Pons (tissue), 1 donor: ENCODE measurements around the gene HDHD3.
"Not testable (repeated sequence)": the region's sequence is repeated elsewhere in the genome, so short reads cannot be mapped to it uniquely, and the experiment has no call there.

Experiments used
- DNase-seq: peaks from one replicate; pipeline ENCODE4 v3.0.0-alpha.2; 2016; ENCODE audit warnings: low spot score

Gene HDHD3, protein sequence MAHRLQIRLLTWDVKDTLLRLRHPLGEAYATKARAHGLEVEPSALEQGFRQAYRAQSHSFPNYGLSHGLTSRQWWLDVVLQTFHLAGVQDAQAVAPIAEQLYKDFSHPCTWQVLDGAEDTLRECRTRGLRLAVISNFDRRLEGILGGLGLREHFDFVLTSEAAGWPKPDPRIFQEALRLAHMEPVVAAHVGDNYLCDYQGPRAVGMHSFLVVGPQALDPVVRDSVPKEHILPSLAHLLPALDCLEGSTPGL

DNA sequence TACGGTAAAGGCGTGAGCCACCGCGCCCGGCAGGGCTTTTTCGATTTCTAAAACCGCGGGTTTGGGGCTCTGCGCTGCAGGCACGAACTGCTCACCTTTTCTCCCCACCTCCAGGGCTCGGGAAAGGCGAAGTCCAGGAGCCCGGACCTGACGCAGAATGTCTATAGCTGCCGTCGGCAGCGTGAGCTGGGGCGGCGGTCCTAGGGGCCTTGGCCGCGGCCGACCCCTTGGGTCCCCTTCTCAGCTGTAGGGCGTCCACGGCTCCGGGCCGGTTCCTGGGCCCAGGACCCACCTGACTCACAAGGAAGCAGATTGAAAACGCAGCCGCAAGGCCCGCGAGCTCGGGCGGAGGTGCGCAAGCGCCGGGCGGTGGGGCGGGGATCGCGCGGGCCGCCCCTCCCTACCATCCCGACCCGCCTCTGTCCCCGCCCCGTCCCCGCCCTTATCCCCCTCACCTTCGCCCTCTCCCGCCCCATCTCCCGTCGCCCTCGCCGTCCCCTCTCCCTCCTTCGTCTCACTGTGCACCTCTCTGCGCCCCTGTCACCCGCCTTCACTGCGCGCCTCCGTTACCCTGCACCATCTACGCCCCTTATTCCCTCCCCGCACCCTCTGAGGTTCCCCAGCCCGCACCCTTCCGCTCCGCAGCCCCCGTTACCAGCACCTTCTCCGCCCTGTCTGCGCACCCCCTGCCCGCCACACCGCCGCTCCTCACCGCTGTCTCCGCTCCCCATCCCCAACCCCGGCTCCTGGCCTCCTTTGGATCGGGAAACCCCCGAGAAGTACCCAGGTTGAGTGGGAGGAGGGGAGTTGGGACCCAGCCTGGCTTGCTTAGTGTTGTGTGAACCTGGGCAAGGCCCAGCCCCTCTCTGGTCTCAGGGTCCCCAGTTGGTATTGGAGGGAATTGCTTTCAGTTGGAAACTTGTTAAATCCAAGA is at the start of gene HDHD3:
HDHD3 (minus strand) TSS at position 353 of the 934 bp plus-strand sequence. CDS start 2,632 bp downstream, outside the sequence.
- peak; percentile 47 for DNase-seq

DNA sequence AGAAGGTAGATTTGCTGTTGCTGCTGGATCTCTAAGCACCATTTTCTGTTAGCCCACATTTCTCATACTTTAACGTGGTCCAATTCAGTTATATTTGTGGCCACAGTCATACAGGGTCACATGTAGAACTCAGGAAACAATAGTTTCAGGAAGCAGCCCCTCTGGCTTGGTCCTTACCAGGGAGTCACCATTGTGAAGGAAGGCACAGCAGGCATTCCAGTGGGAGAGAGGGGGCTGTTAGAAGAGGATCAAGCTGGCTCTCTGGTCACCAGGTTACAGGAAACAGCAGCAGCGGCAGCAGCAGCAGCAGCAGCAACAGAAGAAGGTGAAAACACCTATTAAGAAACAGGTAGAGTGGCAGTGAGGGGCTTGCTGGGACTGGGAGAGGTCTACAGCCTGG is 48.3 kb upstream of the HDHD3 start:
- no peak for DNase-seq

DNA sequence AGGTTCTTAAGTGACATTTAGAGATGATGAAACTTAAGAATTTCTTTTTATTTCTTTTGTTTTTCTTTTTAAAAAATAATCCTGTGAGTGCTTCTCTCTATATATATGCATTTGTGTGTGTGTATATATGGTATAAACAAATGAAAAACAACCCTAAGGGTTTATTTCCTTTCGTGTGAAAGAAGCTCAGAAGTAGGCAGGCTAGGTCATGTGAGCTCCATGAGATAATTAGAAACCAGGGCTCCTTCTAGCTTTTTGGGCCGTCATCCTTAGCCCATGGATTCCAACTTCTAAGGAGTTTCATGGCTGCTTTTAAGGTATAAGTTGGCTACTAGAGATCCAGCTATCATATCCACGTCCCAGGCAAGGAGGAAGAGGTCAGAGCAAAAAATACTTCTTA is 44.9 kb upstream of the HDHD3 start:
- no peak for DNase-seq

DNA sequence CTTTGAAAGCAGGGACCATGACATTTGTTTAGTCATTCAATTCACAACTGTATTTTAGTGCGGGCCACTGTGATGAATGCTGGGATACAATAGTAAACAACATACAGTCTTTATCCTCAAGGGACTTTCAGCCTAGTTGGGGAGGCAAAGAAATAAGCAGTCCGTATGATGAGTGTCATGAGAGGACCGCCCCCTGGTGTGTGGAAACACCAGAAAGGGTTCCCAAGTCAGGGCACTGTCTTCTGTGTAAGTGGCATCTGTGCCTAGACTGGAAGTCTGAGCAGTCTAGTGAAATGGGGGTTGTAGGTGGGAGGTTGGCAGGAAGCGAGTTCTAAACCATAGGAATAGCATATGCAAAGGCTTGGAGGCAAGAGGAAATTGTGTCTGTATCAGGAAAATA is 40.6 kb upstream of the HDHD3 start:
- DNase-seq = no peak

DNA sequence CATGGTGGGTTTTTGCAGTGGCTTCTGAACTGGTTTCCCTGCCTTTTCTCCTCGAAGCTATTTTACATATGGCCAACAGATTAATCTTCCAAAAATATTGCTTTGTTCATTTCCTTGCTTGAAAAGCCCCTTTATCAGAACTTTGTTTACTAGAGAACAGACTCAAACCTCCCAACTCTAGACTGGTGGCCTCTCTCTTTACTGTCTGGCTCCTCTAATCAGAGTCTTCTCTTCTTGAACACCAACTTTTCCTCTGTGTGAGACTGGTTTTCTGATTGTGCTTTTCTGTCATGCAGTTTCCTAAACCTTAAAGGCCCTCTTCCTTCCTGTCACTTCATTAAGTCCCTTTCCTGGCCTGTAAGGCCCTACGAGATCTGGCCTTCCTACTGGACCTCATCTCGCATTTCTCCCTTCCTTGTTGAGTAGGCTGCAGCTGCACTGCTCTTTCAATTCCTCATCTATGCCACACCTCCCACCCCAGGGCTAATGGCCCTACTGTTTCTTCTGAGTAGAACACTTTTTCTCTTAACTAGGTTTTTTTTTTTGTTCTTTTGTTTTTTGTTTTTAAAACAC is 39.4 kb upstream of the HDHD3 start:
- peak; percentile 37 for DNase-seq

DNA sequence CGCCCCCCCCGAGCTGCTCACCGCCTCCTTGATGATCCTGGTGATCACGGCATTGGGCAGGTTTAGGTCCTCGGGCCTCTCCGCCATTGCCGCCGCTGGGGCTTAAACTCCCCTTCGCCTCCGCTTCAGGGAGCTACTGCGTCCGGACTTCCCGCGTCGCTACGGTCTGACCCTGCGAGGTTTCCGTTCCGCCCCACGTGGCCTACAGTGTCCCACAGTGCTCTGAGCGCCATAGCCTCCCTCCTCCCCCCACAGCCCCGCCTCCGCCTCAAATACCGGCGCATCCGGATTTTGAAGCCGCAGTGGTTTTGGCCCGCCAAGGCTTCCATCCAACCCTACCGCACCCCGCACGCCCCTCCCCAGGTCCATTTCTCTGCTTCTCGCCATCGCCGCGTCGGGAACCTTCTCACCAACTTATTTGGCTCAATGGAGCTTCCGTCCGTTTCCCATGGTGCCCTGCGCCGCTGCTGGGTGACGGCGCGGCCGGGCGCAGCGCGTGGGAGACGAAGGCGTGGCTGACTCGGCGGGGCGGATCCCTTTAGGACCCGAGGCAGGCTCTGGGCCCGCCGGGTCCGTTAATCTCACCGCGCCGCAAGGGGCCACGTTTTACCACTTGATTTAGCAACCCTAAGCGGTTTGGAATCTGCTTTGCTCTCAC is 33.5 kb upstream of the HDHD3 start, which contains the start of the genes C9orf43 and POLE3:
C9orf43 (plus strand) TSS at position 541 of the 658 bp plus-strand sequence. CDS start 2,747 bp downstream, outside the sequence.
POLE3 (minus strand) TSS at position 469 of the 658 bp plus-strand sequence; CDS start at position 87, 382 bp downstream.
- DNase-seq = peak; percentile 89

DNA sequence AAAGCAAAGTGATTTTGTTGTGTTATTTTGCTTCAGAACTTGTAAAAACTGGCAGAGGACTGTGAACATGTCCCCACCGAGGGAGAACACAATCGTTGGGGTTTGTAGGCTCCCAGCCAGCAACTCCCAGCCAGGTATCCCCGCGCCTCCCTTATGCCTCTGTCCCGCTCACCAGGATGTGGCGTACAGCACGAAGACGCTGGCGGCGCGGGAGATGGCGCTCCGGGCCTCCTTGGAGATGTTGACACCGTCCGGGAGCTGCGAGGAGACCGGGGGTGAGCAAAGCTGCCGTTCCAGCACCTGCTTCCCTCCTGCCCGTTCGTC is 33.1 kb upstream of the HDHD3 start:
- DNase-seq = no peak

DNA sequence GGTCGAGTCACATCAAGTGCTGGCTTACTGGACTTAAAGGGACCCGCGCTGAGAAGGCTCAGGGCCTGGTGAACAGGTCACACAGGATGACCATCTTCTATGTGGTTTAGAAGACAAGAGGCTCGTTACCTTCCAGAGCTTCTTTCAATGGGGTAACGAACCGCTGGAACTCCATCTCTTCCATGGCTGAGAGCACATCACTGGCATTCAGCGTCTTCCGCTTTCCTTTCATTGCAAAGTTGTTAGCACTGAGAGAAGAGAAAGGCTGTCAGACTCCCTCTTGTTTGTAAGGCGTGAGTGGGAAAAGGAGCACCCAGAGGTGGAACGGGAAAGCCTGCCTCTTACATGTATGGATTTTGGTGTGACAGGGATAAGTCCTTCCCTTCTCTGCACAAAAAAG is 32.7 kb upstream of the HDHD3 start:
- DNase-seq = no peak

DNA sequence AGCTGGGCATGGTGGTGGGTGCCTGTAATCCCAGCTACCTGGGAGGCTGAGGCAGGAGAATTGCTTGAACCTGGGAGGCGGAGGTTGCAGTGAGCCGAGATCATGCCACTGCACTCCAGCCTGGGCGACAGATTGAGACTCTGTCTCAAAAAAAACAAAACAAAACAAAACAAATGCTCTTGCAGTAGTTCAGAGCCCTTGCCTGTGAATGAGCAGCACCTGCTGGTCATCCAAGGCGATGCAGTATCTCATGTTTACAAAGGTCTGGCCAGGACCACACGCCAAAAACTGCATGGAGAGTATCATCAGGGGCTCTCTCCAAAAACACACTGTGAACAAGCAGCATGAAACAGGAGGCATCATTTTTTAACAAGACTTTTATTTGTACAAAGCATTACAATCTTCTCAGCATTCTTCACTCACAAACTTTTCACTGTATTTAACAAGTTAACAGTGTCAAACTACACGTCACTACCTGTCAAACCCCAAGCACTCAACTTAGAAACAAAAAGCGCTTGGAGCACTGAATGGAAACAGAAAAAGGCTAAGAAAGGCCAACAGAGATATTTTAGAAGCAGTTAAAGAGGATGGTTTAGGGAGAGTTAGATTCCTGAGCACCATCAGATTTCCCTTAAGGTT is 30.2 kb upstream of the HDHD3 start:
- peak; percentile 74 for DNase-seq

DNA sequence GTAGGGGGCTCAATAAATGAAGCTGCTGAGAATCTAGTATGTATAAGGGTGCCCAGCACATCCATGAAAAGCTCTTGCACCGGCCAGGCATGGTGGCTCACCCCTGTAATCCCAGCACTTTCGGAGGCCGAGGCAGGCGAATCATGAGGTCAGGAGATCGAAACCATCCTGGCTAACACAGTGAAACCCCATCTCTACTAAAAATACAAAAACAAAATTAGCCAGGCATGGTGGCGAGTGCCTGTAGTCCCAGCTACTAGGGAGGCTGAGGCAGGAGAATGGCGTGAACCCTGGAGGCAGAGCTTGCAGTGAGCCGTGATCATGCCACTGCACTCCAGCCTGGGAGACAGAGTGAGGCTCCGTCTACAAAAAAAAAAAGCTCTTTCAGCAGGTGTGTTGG is 29.6 kb upstream of the HDHD3 start:
- not testable (repeated sequence) for DNase-seq

DNA sequence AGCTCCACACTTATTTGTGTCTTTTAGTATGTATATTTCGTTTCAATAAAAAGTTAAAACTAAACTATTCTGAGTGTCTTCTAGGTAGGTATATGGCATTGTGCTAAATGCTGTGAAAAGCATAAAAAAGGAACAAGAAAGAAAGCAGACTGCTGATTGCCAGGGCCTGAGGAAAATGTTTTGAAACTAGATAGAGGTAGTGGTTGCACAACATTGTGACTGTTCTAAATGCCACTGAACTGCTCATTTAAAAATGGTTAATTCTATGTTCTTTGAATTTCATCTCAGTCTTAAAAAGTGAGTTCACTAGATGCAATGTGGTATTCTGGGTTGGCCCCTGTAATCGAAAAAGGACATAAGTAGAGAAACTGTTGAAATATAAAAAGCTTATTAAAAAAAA is 26.9 kb upstream of the HDHD3 start:
- peak; percentile 30 for DNase-seq

DNA sequence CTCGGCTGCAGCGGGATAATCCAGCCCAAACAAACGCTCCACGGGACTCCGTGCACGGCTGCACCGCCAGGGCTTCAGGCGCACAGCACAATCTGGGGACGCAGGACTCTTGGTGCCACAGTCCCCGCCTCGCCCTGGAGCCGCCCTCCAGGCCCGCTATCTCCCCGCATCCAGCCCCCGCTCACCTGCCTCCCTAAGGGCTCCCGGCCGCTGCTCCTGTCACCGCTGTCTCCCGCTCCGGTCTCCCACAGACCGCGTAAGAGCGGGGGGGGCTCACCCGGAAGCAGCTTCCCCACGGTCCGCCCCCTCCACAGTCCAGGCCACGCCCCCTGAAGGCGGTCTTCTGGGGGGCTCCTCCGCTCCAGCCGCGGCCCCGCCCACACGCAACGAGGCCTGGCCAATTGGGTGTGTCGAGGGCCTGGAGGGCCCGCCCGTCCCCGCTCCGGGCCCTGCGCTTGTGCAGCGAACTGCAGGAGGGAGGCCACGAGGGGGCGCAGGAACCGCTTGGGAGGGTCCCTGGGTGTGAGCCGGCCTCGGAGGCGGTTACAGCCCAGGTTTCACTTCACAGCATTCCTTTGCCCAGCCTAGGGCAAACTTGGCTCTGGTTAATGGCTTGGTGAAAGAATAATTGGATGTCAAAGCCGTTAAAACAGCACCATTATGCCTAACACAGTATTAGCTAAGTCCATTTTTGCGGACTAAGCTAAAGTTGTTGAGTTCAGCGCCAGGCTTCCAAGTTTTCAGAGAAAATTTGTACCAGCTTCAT is 24.4 kb upstream of the HDHD3 start, which contains the start of gene ALAD:
ALAD (minus strand) TSS at position 258 of the 766 bp plus-strand sequence. CDS start 7,725 bp downstream, outside the sequence.
- peak; percentile 99 for DNase-seq

DNA sequence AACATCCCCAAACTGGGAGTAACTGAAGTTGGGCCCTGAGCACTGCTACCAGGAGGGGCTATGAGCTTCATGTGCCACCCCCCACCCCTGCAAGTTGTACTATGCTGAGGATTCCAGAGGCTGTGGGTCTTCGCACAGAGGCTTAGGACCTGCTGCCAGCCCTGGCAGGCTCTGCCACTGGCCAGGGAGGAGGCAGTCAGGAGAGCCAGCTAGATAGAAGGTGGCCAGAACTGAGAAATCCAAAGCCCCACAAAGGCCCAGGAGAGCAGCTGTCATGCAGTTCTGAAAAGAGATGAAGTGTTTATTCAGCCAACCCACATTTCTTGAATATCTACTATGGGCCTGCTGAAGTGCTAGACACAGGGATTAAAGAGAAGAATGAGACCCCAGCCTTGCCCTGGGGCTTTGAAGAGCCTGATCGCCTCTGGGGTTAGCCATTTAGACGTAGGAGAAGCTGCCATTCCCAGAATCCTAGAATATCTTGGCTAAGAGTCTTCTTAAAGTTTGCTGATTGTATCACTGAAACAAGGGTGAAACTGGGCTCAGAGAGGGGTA is 22.9 kb upstream of the HDHD3 start:
- no peak for DNase-seq

DNA sequence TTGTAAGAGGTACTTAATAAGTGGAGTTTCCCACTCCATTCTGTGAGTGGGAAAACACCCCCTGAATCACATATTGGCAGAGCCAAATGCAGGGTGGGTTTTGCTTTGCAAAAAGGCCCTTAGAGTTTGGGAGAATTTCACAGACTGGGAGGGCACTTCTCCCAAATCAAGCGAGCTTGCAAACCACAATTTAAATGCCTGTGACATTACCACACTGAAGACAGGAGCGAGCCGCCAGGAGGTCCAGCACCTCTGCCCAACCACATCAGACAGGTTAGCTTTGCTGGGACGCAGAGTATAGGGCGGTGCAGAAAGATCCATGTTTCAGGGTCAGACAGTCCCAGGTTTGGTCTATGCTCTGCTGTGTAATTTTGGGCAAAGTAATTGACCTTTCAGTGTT is 22.0 kb upstream of the HDHD3 start:
- no peak for DNase-seq

DNA sequence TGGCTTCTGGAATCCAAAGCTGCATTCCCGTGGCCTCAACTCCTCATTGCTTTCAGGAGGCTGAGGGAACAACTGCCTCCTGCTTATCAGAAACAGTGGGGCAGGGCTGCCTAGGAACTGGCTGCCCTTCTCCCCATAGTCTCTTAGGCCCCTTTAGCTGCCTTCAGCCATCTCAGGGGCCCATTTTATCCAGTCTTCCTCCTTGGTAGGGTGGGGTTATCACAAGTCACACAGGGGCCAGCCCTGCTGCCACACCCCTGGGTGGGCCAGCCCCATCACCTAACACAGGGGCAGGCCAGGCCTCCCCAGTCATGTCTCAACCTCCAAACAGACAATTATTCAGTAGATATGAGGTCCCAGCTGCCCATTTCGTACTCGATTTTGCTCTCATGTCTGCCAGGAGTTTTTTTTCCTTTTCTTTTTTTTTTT is 20.4 kb upstream of the HDHD3 start:
- DNase-seq = no peak

DNA sequence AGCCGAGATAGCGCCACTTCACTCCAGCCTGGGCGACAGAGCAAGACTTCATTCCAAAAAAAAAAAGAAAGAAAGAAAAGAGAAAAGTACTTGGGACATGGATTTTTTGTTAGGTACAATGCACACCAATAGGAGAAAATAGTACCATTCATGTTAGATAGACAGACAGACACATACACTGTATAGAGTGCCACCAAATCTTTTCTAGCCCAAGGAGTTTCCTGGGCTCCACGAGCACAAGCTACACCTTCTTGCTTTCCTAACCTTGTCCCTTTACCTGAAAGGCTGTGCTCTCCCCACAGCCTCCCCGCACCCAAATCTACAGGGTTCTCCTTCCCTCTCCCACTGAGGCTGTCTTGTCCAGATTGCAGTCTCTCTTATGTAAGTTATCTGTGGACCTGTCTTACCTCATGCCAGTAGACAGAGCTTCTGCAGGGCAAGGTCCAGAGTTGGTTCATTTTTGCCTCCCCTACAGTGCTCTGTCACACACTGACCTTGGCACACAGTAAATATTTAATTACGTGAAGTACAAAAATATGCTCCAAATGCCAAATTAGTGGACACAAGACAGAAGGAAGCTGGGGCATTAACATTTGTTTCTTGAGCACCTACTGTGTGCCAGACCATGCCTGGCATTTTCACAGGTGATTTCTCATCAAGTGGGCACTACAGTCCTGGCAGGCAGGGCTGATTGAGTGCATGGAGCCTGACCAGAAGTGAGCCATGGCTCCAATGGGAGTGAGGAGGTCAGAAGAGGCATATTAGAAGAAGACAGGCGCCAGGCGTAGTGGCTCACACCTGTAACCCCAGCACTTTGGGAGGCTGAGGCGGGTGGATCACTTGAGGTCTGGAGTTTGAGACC is 18.4 kb upstream of the HDHD3 start:
- DNase-seq = no peak

DNA sequence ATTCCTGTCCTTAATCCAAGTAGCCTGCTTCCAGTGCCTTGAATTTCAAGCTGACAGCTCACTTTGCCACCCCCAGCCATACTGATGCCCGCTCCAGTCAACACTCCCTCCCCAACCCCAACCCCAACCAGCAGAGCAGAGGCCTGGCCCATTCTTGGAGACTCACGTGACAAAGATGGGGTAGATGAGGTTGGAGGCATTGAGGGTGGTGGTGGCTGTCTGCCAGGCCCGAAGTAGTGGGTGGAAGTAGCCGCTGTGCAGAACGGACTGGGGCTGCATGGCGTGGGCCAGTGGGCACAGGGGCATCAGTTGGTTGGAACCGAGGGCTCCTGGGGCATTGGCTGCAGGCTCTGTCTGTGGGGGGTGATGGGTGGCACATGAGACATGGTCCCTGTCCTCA is 16.5 kb upstream of the HDHD3 start:
- DNase-seq = peak; percentile 32

DNA sequence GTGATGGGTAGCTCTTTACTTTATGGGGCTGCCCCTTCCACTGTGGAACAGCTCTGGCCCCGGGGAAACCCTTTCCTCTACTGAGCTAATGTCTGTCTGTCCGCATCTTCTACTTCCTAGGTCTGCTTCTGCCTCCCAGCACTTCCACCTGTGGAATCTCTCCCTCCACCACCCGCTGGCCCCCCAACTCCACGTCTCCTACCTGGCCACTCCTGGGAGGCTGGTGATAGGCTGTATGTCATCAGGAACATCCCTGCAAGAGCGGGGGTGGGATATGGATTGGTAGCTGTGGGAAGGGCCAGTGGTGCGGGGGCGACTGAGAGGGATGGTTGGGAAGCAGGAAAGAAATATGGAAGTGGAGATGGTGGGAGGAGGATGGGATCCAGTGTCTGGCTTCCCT is 15.1 kb upstream of the HDHD3 start:
- no peak for DNase-seq

DNA sequence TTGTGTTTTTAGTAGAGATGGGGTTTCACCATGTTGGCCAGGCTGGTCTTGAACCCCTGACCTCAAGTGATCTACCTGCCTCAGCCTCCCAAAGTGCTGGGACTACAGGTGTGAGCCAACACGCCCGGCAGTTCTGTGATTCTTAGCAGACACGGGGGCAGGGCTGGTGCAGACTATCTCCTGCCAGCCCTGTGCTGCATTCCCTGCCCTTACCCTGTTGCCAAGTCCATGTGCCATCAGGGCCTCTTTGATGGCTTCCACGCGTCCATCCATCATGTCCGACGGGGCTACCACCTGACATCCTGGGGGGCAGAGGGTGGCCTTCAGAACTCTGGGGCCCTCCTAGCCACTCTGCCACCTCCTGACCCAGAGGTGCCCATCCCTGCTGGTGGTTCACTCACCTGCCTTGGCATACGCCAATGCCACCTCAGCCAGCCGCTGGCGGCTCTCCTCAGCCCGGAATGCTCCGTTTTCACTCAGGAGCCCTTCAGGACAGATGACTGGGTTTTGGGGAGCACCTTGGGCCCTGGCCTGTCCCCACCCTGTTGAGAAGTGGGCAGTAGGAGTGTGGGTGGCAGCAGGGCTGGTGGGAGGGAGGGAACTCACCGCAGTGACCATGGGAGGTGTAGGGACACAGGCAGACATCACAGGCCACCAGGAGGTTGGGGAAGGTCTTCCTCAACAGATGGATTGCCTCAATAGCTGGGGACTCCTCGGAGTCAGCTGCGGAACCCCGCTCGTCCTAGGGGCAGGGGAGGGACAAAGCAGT is 13.6 kb upstream of the HDHD3 start:
- DNase-seq = no peak
